Peyer's patch (tissue), 4 donors: Measurements from ENCODE around the gene ADORA3.
A peak's percentile ranks its signal among the peaks of the same experiment; 100 is the strongest.

ENCODE experiments used
- POLR2A ChIP-seq, 2 donors: fragments of 450-650 bp; IDR thresholded peaks; one replicate each; pipeline ENCODE4 v1.5.1; 2017; ENCODE audit warnings: antibody characterized with exemption in 2 of 2, mild to moderate bottlenecking in 2 of 2, moderate library complexity in 2 of 2
- TF ChIP-seq, protein P1 (sequence below), 6 experiments: fragments of 450-650 bp in 4 of 6; fragments of 200-600 bp in 2 of 6; sonication (generic) in 1 of 6; IDR thresholded peaks; one replicate each; pipeline ENCODE4 v1.5.1; 2017 to 2019; ENCODE audit warnings: antibody characterized with exemption in 6 of 6, mild to moderate bottlenecking in 3 of 6, moderate library complexity in 1 of 6

- TF ChIP-seq, protein P1, sequence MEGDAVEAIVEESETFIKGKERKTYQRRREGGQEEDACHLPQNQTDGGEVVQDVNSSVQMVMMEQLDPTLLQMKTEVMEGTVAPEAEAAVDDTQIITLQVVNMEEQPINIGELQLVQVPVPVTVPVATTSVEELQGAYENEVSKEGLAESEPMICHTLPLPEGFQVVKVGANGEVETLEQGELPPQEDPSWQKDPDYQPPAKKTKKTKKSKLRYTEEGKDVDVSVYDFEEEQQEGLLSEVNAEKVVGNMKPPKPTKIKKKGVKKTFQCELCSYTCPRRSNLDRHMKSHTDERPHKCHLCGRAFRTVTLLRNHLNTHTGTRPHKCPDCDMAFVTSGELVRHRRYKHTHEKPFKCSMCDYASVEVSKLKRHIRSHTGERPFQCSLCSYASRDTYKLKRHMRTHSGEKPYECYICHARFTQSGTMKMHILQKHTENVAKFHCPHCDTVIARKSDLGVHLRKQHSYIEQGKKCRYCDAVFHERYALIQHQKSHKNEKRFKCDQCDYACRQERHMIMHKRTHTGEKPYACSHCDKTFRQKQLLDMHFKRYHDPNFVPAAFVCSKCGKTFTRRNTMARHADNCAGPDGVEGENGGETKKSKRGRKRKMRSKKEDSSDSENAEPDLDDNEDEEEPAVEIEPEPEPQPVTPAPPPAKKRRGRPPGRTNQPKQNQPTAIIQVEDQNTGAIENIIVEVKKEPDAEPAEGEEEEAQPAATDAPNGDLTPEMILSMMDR (IDR thresholded peaks at IDR 0.05), result peak in 2 of 6 experiments; percentile 6 to 13
- TF ChIP-seq POLR2A (IDR thresholded peaks at IDR 0.05), result no peak
Observed at GRCh38 chr1:111507411-111508201, 4.2 kb upstream of the ADORA3 start.
